ENCODE results near the gene TFCP2L1. TPM values are rescaled to one million over a fixed set of nuclear protein-coding genes. Genes with fewer than 3 reads are reported as not detected.

TFCP2L1 gene
- total and polyA plus RNA-seq, 9 donors: under 0.01 to 0.45 (median 0.25) TPM

Other genes with a start within 250 kb of the TFCP2L1 start
- gene RNU4ATAC, start 245.7 kb upstream of the TFCP2L1 start, total RNA-seq: 44.6 TPM
- not detected for gene RNU4ATAC, start 245.7 kb upstream of the TFCP2L1 start, polyA plus RNA-seq (ENCODE audit: insufficient read depth in 1 of 8, insufficient read length in 8 of 8, low replicate concordance in 1 of 8)

Measured in muscle of leg (tissue), 9 donors.